HCT116 (cell line): ENCODE data around the gene SYNDIG1. TPM values are rescaled to one million over a fixed set of nuclear protein-coding genes. Genes with fewer than 3 reads are reported as not detected.
A peak's percentile ranks its signal among the peaks of the same experiment; 100 is the strongest.

ENCODE experiments used
- ATAC-seq: fragments of 200-7000 bp; cut with Tn5 transposase; 2 replicates; pipeline ENCODE4 v1.9.1; 2020; ENCODE audit warnings: mild to moderate bottlenecking, moderate library complexity
- Bru-seq: library from RNA; stranded (reverse); fragments of 400-500 nt; gene quantifications from one replicate; lab custom pipeline; 2021; lab: Mats Ljungman, UMichigan
- BruChase-seq, 2 experiments: library from RNA; stranded (reverse); fragments of 400-500 nt; gene quantifications; one replicate each; lab custom pipeline; 2021; lab: Mats Ljungman, UMichigan
- BruUV-seq: library from RNA; stranded (reverse); fragments of 400-500 nt; replicated peaks from 2 replicates; lab custom pipeline; 2021; lab: Mats Ljungman, UMichigan
- CTCF ChIA-PET: fragments of 300-600 bp; sonication (Branson Sonifier 250); formaldehyde crosslinking; loops from one replicate; lab custom pipeline; 2021; ENCODE audit warnings: antibody characterized with exemption; lab: Charles Lee
- POLR2A ChIA-PET: fragments of 300-600, 350-600 bp; sonication (Branson Sonifier 250); formaldehyde crosslinking; loops from one replicate; lab custom pipeline; 2021; ENCODE audit warnings: antibody characterized with exemption; lab: Charles Lee
- RAD21 ChIA-PET, 2 experiments: fragments of 300-600 bp; sonication (Branson Sonifier 250); formaldehyde crosslinking; loops; one replicate each; lab custom pipeline; 2023; ENCODE audit warnings: low total read pairs in 2 of 2; ENCODE audit not compliant: uncharacterized antibody in 2 of 2, unreplicated experiment in 2 of 2, low non-redundant PET in 1 of 2; lab: Charles Lee
- DNase-seq: peaks from one replicate; pipeline ENCODE4 v3.0.0-alpha.2; 2010; ENCODE audit warnings: low read depth, low spot score
- H2AFZ ChIP-seq: fragments of 200-600 bp; shearing (Covaris generic), sonication (generic); 2 replicates; pipeline ENCODE4 v1.6.1; 2017; ENCODE audit warnings: low read depth, mixed run types, mixed read lengths, antibody characterized with exemption, low read length; ENCODE audit not compliant: poor library complexity, severe bottlenecking
- H3K27ac ChIP-seq: 2 replicates; pipeline ENCODE4 v1.5.1; 2012; ENCODE audit warnings: low read depth, low read length
- H3K27me3 ChIP-seq: fragments of 200-600 bp; sonication (generic); 2 replicates; pipeline ENCODE4 v1.6.1; 2016; ENCODE audit warnings: mixed run types, low read length, mixed read lengths; ENCODE audit not compliant: insufficient read depth
- H3K36me3 ChIP-seq, 2 experiments: fragments of 200-500 bp in 1 of 2; fragments of 200-600 bp in 1 of 2; sonication (Bioruptor generic) in 1 of 2; sonication (generic) in 1 of 2; 2 replicates each; pipeline versions ENCODE4 v1.5.1 to v1.6.1; 2014 to 2016; ENCODE audit warnings: low read length in 2 of 2, inconsistent platforms in 1 of 2, mixed read lengths in 1 of 2, mixed run types in 1 of 2; ENCODE audit not compliant: insufficient read depth in 2 of 2, control insufficient read depth in 1 of 2
- H3K4me1 ChIP-seq, 2 experiments: fragments of 200-600 bp in 1 of 2; sonication (generic) in 1 of 2; 2 replicates each; pipeline versions ENCODE4 v1.5.1 to v1.6.1; 2012 to 2017; ENCODE audit warnings: low read length in 2 of 2, inconsistent platforms in 1 of 2, mild to moderate bottlenecking in 1 of 2, mixed read lengths in 1 of 2, mixed run types in 1 of 2, moderate library complexity in 1 of 2; ENCODE audit not compliant: insufficient read depth in 2 of 2, control insufficient read depth in 1 of 2
- H3K4me2 ChIP-seq: fragments of 200-600 bp; sonication (generic); 2 replicates; pipeline ENCODE4 v1.6.1; 2017; ENCODE audit warnings: mixed run types, low read length, mixed read lengths
- H3K4me3 ChIP-seq, 2 experiments: fragments of 200-600 bp in 1 of 2; sonication (generic) in 1 of 2; replicated peaks in 1 of 2; 2 replicates each; pipeline ENCODE4 v1.5.1; 2011 to 2016; ENCODE audit warnings: low read length in 2 of 2, control low read depth in 1 of 2, low read depth in 1 of 2, mild to moderate bottlenecking in 1 of 2, mixed read lengths in 1 of 2, mixed run types in 1 of 2
- H3K79me2 ChIP-seq: fragments of 200-600 bp; sonication (generic); 2 replicates; pipeline ENCODE4 v1.6.1; 2017; ENCODE audit warnings: mild to moderate bottlenecking, mixed run types, low read length, moderate library complexity, mixed read lengths; ENCODE audit not compliant: insufficient read depth
- H3K9ac ChIP-seq: fragments of 200-600 bp; sonication (generic); 2 replicates; pipeline ENCODE4 v1.6.1; 2016; ENCODE audit warnings: low read length, mixed read lengths
- H3K9me2 ChIP-seq: fragments of 200-600 bp; sonication (generic), shearing (Covaris generic); 2 replicates; pipeline ENCODE4 v1.6.1; 2017; ENCODE audit warnings: mixed run types, mild to moderate bottlenecking, moderate library complexity; ENCODE audit not compliant: insufficient read depth
- H3K9me3 ChIP-seq, 2 experiments: fragments of 200-500 bp in 1 of 2; fragments of 200-600 bp in 1 of 2; sonication (Bioruptor generic) in 1 of 2; sonication (generic) in 1 of 2; 2 replicates each; pipeline ENCODE4 v1.6.1; 2014 to 2017; ENCODE audit warnings: low read length in 2 of 2, mixed read lengths in 2 of 2, inconsistent platforms in 1 of 2, low read depth in 1 of 2, mild to moderate bottlenecking in 1 of 2, mixed run types in 1 of 2, moderate library complexity in 1 of 2; ENCODE audit not compliant: control insufficient read depth in 1 of 2, insufficient read depth in 1 of 2
- H4K20me1 ChIP-seq: fragments of 200-600 bp; sonication (generic), shearing (Covaris generic); 2 replicates; pipeline ENCODE4 v1.6.1; 2017; ENCODE audit warnings: mixed run types, mild to moderate bottlenecking, moderate library complexity; ENCODE audit not compliant: insufficient read depth
- ATF3 ChIP-seq: IDR thresholded peaks from 2 replicates; pipeline ENCODE4 v1.6.1; 2012
- CEBPB ChIP-seq: IDR thresholded peaks from 2 replicates; pipeline ENCODE4 v1.6.1; 2012; ENCODE audit warnings: low read depth
- CTCF ChIP-seq, 3 experiments: fragments of 200-600 bp in 1 of 3; sonication (generic) in 1 of 3; IDR thresholded peaks in 2 of 3; conservative IDR thresholded peaks in 1 of 3; 2 replicates each; pipeline ENCODE4 v1.5.1; 2012 to 2017; ENCODE audit warnings: low read depth in 2 of 3, low read length in 2 of 3, antibody characterized with exemption in 1 of 3, borderline replicate concordance in 1 of 3, control low read depth in 1 of 3, mild to moderate bottlenecking in 1 of 3, mixed read lengths in 1 of 3, mixed run types in 1 of 3, moderate library complexity in 1 of 3; ENCODE audit not compliant: insufficient read depth in 1 of 3
- EGR1 ChIP-seq: IDR thresholded peaks from 2 replicates; pipeline ENCODE4 v1.6.1; 2012; ENCODE audit warnings: low read depth
- ELF1 ChIP-seq: IDR thresholded peaks from 2 replicates; pipeline ENCODE4 v1.6.1; 2012; ENCODE audit warnings: low read depth, borderline replicate concordance
- EZH2 ChIP-seq: fragments of 200-600 bp; sonication (generic); IDR thresholded peaks from 2 replicates; pipeline ENCODE4 v1.6.1; 2017; ENCODE audit warnings: antibody characterized with exemption, mixed run types
- FOSL1 ChIP-seq: IDR thresholded peaks from 2 replicates; pipeline ENCODE4 v1.6.1; 2012; ENCODE audit warnings: low read depth
- JUND ChIP-seq: IDR thresholded peaks from 2 replicates; pipeline ENCODE4 v1.6.1; 2012
- MAX ChIP-seq: IDR thresholded peaks from 2 replicates; pipeline ENCODE4 v1.6.1; 2012
- POLR2A ChIP-seq: IDR thresholded peaks from 2 replicates; pipeline ENCODE4 v1.7.0; 2011; ENCODE audit warnings: borderline replicate concordance; ENCODE audit not compliant: insufficient read depth, insufficient read length; ENCODE audit errors: extremely low read depth
- POLR2AphosphoS5 ChIP-seq: IDR thresholded peaks from 2 replicates; pipeline ENCODE4 v1.6.1; 2011; ENCODE audit warnings: mild to moderate bottlenecking, low read depth, low read length, moderate library complexity
- RAD21 ChIP-seq: IDR thresholded peaks from 2 replicates; pipeline ENCODE4 v1.6.1; 2012; ENCODE audit warnings: low read depth, mild to moderate bottlenecking
- REST ChIP-seq: IDR thresholded peaks from 2 replicates; pipeline ENCODE4 v1.6.1; 2012; ENCODE audit warnings: low read depth
- SIN3A ChIP-seq: IDR thresholded peaks from 2 replicates; pipeline ENCODE4 v1.6.1; 2012; ENCODE audit warnings: low read depth
- SP1 ChIP-seq: IDR thresholded peaks from 2 replicates; pipeline ENCODE4 v1.6.1; 2012; ENCODE audit warnings: low read depth
- SRF ChIP-seq: IDR thresholded peaks from 2 replicates; pipeline ENCODE4 v1.6.1; 2012; ENCODE audit warnings: low read depth
- TCF7L2 ChIP-seq: IDR thresholded peaks from 2 replicates; pipeline ENCODE4 v1.7.0; 2011; ENCODE audit warnings: borderline replicate concordance, inconsistent platforms; ENCODE audit not compliant: insufficient read depth, insufficient read length; ENCODE audit errors: extremely low read depth
- ZFX ChIP-seq: fragments of 450-650 bp; IDR thresholded peaks from 2 replicates; pipeline ENCODE4 v1.6.1; 2017
- ZNF274 ChIP-seq: fragments of 200-500 bp; sonication (Bioruptor generic); IDR thresholded peaks from 2 replicates; pipeline ENCODE4 v1.6.1; 2014; ENCODE audit warnings: mild to moderate bottlenecking, low read depth, low read length, inconsistent platforms
- intact Hi-C: fragments of 100-400 bp; cut with micrococcal nuclease; formaldehyde crosslinking; loops from 2 replicates; pipeline ENCODE4 v1.10.0; 2022
- long read RNA-seq: library from polyadenylated mRNA; unstranded; transcript quantifications from one replicate; pipeline ENCODE4 v2.0.0, GENCODE V29; 2021; ENCODE audit not compliant: unreplicated experiment
- polyA plus RNA-seq: library from polyadenylated mRNA; unstranded; fragments of >200 nt; gene quantifications from 2 replicates; pipeline ENCODE4 v1.2.1, GENCODE V29; 2012; ENCODE audit warnings: missing spikeins
- total RNA-seq: library from RNA; stranded (reverse); gene quantifications from one replicate; pipeline ENCODE4 v1.2.1, GENCODE V29; 2021; ENCODE audit not compliant: unreplicated experiment

SYNDIG1 gene
- total RNA-seq (not detected), Bru-seq, nascent RNA (percentile 0 among the genes with signal in this experiment), BruChase-seq, experiment 1, labeled RNA remaining after a 6-hour chase (not detected), BruChase-seq, experiment 2, labeled RNA remaining after a 2-hour chase (percentile 2 among the genes with signal in this experiment)
- polyA plus RNA-seq: not detected in 2 replicates
- long read RNA-seq: 0 reads

DNA sequence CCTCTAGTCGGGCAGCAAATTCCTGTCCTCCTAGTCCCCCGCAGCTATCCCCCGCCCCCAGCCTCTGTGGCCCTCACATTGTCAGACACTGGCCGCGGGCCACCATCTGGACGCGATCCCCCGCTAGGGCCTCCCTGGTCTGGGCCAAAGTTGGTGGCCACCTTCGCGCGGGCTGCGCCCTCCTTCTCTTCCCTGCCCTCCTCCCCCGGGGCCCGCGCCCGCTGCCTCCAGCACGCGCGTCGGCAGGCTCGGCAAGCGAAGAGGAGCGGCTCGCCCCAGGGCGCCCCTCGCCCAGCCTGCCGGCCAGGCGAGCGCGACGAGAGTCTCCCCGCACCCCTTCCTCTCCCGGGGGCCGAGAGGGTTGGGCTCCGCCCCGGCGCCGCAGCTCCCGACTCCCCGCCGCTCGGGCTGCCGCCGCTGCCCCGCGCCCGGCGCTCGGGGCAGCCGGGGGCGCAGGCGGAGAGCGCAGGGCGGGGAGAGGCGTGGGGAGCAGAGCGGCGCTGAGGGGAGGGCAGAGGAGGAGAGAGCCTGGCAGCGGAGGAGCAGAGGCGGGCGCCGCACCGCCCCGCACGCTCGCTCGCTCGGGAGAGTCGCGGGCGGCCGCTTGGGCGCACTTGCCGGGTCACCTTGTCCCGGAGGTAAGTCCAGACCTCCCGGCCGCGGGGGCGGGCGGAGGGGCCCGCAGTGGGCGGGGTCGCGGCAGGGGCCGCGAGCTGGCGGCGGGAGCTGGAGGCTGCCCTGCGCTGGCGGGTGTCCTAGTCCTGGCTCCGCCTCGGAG, at the start of gene SYNDIG1:
SYNDIG1 (plus strand) TSS at position 514 of the 778 bp plus-strand sequence. CDS start 73,469 bp downstream, outside the sequence.
- Histone ChIP-seq H3K4me1 (no peaks in the 10 kb centered on the region), H3K4me3 (no peak within 1 kb of the TSS), H2AFZ (no peak within 1 kb of the TSS), H3K4me2 (no peak within 1 kb of the TSS), H3K9me2 (no peaks in the 10 kb centered on the region), H3K9ac (no peak within 1 kb of the TSS), H3K27ac (no peak within 1 kb of the TSS), H3K9me3 (no peaks in the 10 kb centered on the region), H4K20me1 (no peaks in the 10 kb centered on the region), H3K79me2 (no peaks in the 10 kb centered on the region), H3K36me3 (no peaks in the 10 kb centered on the region), H3K27me3 (peaks cover 24% of the 10 kb centered on the region)
- no peak for TF ChIP-seq SRF
- no peak for TF ChIP-seq ATF3
- no peak for TF ChIP-seq TCF7L2
- no peak for TF ChIP-seq SIN3A
- TF ChIP-seq RAD21: no peak
- no peak for TF ChIP-seq SP1
- TF ChIP-seq ELF1: no peak
- TF ChIP-seq REST: no peak
- TF ChIP-seq POLR2A: no peak
- TF ChIP-seq FOSL1: no peak
- no peak for TF ChIP-seq ZNF274
- TF ChIP-seq CEBPB: no peak
- TF ChIP-seq EGR1: no peak
- TF ChIP-seq JUND: no peak
- no peak for TF ChIP-seq CTCF (IDR thresholded peaks at IDR 0.05 in 2 of 3, conservative IDR thresholded peaks at IDR 0.05 in 1 of 3; ENCODE audit: borderline replicate concordance in 1 of 3, insufficient read depth in 1 of 3, low read depth in 2 of 3, low read length in 2 of 3)
- no peak for TF ChIP-seq ZFX
- TF ChIP-seq MAX: no peak
- TF ChIP-seq EZH2: no peak
- TF ChIP-seq POLR2AphosphoS5: no peak
- ChIA-PET POLR2A (no interaction called here), RAD21 (no interaction called here), CTCF (no interaction called here)
- BruUV-seq: no TSS peak
- ATAC-seq: no peak
- intact Hi-C loops: no loop called here
- no peak for DNase-seq
